HG03558 (cell line): Measurements from ENCODE around the gene NAALADL2.

ENCODE experiments used
- ATAC-seq: cut with Tn5 transposase; IDR thresholded peaks from one replicate; pipeline ENCODE4 v1.9.1; 2021; ENCODE audit warnings: moderate number of reproducible peaks; ENCODE audit not compliant: unreplicated experiment; ENCODE audit errors: extremely low read depth

The NAALADL2 gene

GRCh38 chr3:175836617-175837016 lies 977.5 kb downstream of the NAALADL2 start:
- ATAC-seq, result no peak

- no peak for ATAC-seq
Measured at GRCh38 chr3:175837962-175838361, 978.8 kb downstream of the NAALADL2 start.

- ATAC-seq, result no peak
Measured at GRCh38 chr3:175839366-175840005, 980.4 kb downstream of the NAALADL2 start.

GRCh38 chr3:175851541-175851940 lies 992.4 kb downstream of the NAALADL2 start:
- no peak for ATAC-seq

- ATAC-seq, result no peak
Measured at GRCh38 chr3:175852560-175852959, 993.4 kb downstream of the NAALADL2 start.

- ATAC-seq, result no peak
Measured at GRCh38 chr3:175857666-175858270, 998.6 kb downstream of the NAALADL2 start.
